Mesodermal cell (in vitro differentiated cells): ENCODE data around the gene C12orf60.

Experiments
- H3K27ac ChIP-seq: 2 replicates; pipeline ENCODE4 v1.7.0; 2013; ENCODE audit warnings: mild to moderate bottlenecking, low read depth, low read length, moderate library complexity; ENCODE audit not compliant: severe bottlenecking
- H3K36me3 ChIP-seq: 2 replicates; pipeline ENCODE4 v1.7.1; 2013; ENCODE audit warnings: mild to moderate bottlenecking, low read length, moderate library complexity; ENCODE audit not compliant: control insufficient read depth, insufficient read depth
- H3K4me1 ChIP-seq: one replicate; pipeline ENCODE4 v1.7.1; 2013; ENCODE audit warnings: mild to moderate bottlenecking, low read length; ENCODE audit not compliant: insufficient read depth, control insufficient read depth, poor library complexity, severe bottlenecking
- H3K4me3 ChIP-seq: 2 replicates; pipeline ENCODE4 v1.7.0; 2013; ENCODE audit warnings: low read length, control low read depth, mild to moderate bottlenecking; ENCODE audit not compliant: insufficient read depth, poor library complexity, severe bottlenecking; ENCODE audit errors: extremely low read depth
- H3K9me3 ChIP-seq: 2 replicates; pipeline ENCODE4 v1.7.1; 2013; ENCODE audit warnings: mild to moderate bottlenecking, low read length, moderate library complexity; ENCODE audit not compliant: control insufficient read depth
- WGBS, 2 experiments: methylation state at CpG; one replicate each; pipeline ENCODE4 v1.1.5; 2013; ENCODE audit warnings: missing lambda C conversion rate in 2 of 2; ENCODE audit not compliant: insufficient coverage in 2 of 2; 5-methylcytosine and 5-hydroxymethylcytosine counted together

C12orf60 gene

GRCh38 chr12:14834509-14834908 is 31.0 kb downstream of the C12orf60 start:
- peaks cover 6% of the 10 kb centered on the region for H3K36me3 ChIP-seq
- H3K27ac ChIP-seq, result peak overlapping the region; percentile 98
- H3K9me3 ChIP-seq, result no peaks in the 10 kb centered on the region
- no peak overlapping the region for H3K4me3 ChIP-seq
- peaks cover 29% of the 10 kb centered on the region for H3K4me1 ChIP-seq

GRCh38 chr12:14836336-14837210 is 33.1 kb downstream of the C12orf60 start:
- H3K27ac ChIP-seq, result peak overlapping the region; percentile 98
- H3K4me3 ChIP-seq, result no peak overlapping the region
- WGBS, 2 experiments, result 79% methylated on average over 3 to 4 of the region's 7 CpGs

DNA sequence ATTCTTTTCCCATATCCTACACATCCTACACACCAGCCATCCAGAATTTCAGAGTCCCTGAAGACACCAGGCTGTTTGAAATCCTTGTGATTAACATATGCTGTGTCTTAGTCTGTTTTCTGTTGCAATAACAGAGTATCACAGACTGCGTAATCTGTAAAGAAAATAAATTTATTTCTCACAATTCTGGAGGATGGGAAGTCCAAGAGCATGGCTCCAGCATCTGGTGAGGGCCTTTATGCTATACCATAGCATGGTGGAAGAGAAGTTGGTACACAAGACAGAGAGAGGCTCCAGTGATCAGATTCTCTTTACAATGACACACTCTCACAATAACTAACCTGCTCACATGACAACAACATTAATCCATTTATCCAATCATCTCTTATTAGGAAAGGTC is 35.8 kb downstream of the C12orf60 start:
- no CpG with 5 or more reads among the region's 1 CpG for WGBS, 2 experiments
- H3K4me1 ChIP-seq, result peaks cover 34% of the 10 kb centered on the region
- H3K36me3 ChIP-seq, result peaks cover 15% of the 10 kb centered on the region
- H3K9me3 ChIP-seq, result no peaks in the 10 kb centered on the region
- no peak overlapping the region for H3K4me3 ChIP-seq
- H3K27ac ChIP-seq, result no peak overlapping the region

More at GRCh38 chr12:14836336-14837210, 33.1 kb downstream of the C12orf60 start:
- Histone ChIP-seq H3K4me1 (peaks cover 32% of the 10 kb centered on the region), H3K9me3 (no peaks in the 10 kb centered on the region), H3K36me3 (peaks cover 15% of the 10 kb centered on the region)

- Histone ChIP-seq H3K36me3 (peaks cover 15% of the 10 kb centered on the region), H3K4me3 (no peak overlapping the region), H3K4me1 (peaks cover 26% of the 10 kb centered on the region), H3K9me3 (no peaks in the 10 kb centered on the region), H3K27ac (no peak overlapping the region)
- whole genome bisulfite sequencing, 2 experiments, result 83 to 100% methylated on average over 1 to 2 of the region's 4 CpGs
Observed at GRCh38 chr12:14840616-14841015, 37.1 kb downstream of the C12orf60 start.

- H3K9me3 ChIP-seq, result no peaks in the 10 kb centered on the region
- 64 to 86% methylated on average over 2 to 3 of the region's 3 CpGs for WGBS, 2 experiments
- peaks cover 15% of the 10 kb centered on the region for H3K36me3 ChIP-seq
- H3K4me1 ChIP-seq, result peaks cover 20% of the 10 kb centered on the region
- no peak overlapping the region for H3K4me3 ChIP-seq
- H3K27ac ChIP-seq, result peak overlapping the region; percentile 30
Observed at GRCh38 chr12:14841761-14842160, 38.3 kb downstream of the C12orf60 start.

GRCh38 chr12:14842315-14842714 is 38.8 kb downstream of the C12orf60 start:
- no peak overlapping the region for H3K4me3 ChIP-seq
- no CpG with 5 or more reads among the region's 3 CpGs for WGBS, 2 experiments
- peaks cover 20% of the 10 kb centered on the region for H3K4me1 ChIP-seq
- no peak overlapping the region for H3K27ac ChIP-seq
- peaks cover 15% of the 10 kb centered on the region for H3K36me3 ChIP-seq
- no peaks in the 10 kb centered on the region for H3K9me3 ChIP-seq

- H3K36me3 ChIP-seq, result peaks cover 12% of the 10 kb centered on the region
- no peaks in the 10 kb centered on the region for H3K9me3 ChIP-seq
- peak within 1 kb of the TSS; percentile 50 for H3K27ac ChIP-seq
- peaks cover 20% of the 10 kb centered on the region for H3K4me1 ChIP-seq
- H3K4me3 ChIP-seq, result no peak within 1 kb of the TSS
- 78 to 87% methylated on average over 6 to 7 of the region's 10 CpGs for WGBS, 2 experiments
Observed at GRCh38 chr12:14843425-14843887, 40.0 kb downstream of the C12orf60 start, which contains the start of gene ART4. Gene ART4 (minus strand): TSS chr12:14843526. CDS start chr12:14843113, 413 bp downstream.

DNA sequence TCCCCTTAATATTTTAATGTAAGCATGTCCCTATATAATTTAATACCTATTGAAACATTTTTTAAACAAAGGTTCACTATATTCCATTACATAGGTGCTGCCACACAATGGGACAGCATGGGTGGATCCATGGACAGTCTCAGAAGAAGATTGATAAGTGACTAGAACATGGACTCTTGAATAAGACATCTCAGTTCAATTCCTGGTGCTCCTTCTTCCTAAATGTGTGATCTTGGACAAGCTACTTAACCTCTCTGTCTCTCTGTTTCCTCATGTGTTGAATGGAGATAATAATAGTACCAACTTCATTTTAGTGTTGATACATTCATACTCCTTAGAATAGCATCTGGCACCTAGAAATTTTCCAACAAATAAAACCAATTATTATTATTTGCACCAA is 40.9 kb downstream of the C12orf60 start:
- Histone ChIP-seq H3K4me1 (peaks cover 26% of the 10 kb centered on the region), H3K9me3 (no peaks in the 10 kb centered on the region), H3K36me3 (peaks cover 10% of the 10 kb centered on the region), H3K4me3 (no peak overlapping the region), H3K27ac (no peak overlapping the region)

GRCh38 chr12:14845350-14845750 is 41.9 kb downstream of the C12orf60 start:
- H3K4me3 ChIP-seq, result no peak overlapping the region
- H3K4me1 ChIP-seq, result peaks cover 28% of the 10 kb centered on the region
- H3K27ac ChIP-seq, result no peak overlapping the region
- no peaks in the 10 kb centered on the region for H3K9me3 ChIP-seq
- peaks cover 3% of the 10 kb centered on the region for H3K36me3 ChIP-seq
- WGBS, 2 experiments, result 0 to 11% methylated on average over 1 of the region's 3 CpGs

DNA sequence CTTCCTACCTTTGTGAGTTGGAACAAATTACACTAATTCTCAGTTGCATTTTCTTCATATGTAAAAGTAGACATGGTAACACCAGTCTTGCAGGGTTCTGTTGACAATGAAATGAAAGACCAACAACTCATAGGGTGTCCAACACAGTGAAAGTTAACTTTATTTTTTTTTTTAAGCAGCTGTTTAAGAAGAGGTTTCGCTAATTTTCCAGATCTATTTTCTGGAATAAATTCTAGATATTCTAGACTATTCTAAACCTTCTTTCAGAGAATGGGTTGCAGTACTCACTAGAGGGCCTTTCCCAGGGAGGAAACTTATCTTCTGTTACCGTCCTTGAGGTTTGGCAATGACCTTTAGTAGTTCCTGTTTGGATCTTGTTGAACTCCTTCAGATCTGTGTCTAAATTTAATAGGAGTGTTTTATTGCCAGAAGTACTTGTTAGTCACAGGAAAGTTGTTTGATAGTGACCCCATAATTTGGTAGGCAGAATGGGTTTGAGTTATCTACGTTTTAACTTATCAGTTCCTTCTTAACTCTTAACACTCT is 42.6 kb downstream of the C12orf60 start:
- Histone ChIP-seq H3K4me3 (no peak overlapping the region), H3K27ac (no peak overlapping the region), H3K9me3 (no peaks in the 10 kb centered on the region), H3K36me3 (no peaks in the 10 kb centered on the region), H3K4me1 (peaks cover 28% of the 10 kb centered on the region)
- WGBS, 2 experiments, result 100% methylated on average over 1 of the region's 3 CpGs; no CpG with 5 or more reads in 1 of the 2 experiments
